ENCODE data around the gene SFMBT2. TPM values are rescaled to one million over a fixed set of nuclear protein-coding genes. Genes with fewer than 3 reads are reported as not detected.

Gene SFMBT2
- total and polyA plus RNA-seq, 2 of the 13 experiments (the other 11 are each of a cell fraction or from before 2014, with no cell fraction given), result 0.01 to 0.02 TPM

- TF ChIP-seq SMC3 (IDR thresholded peaks at IDR 0.05; ENCODE audit: low read length), result no peak
Observed at GRCh38 chr10:7340179-7340874, 70.5 kb downstream of the SFMBT2 start (continued).

- no peak overlapping the region for H3K4me2 ChIP-seq (ENCODE audit: low read depth, low read length)
- no peak for DNase-seq (ENCODE audit: low spot score)
- H2AFZ ChIP-seq (ENCODE audit: low read length), result no peak overlapping the region
- no peaks in the 10 kb centered on the region for H4K20me1 ChIP-seq (ENCODE audit: insufficient read depth, low read length)
- no peak for ATAC-seq
- H3K79me2 ChIP-seq (ENCODE audit: insufficient read depth, low read length), result no peaks in the 10 kb centered on the region
- peaks cover 0 to 11% of the 10 kb centered on the region in 2 experiments; a peak in 2 of 5 replicates for H3K27me3 ChIP-seq (ENCODE audit: control insufficient read depth in 1 of 2, insufficient read depth in 2 of 2, low read length in 2 of 2)
- H3K9ac ChIP-seq (ENCODE audit: insufficient read depth, low read depth, low read length), result no peak overlapping the region
- H3K4me3 ChIP-seq (replicated peaks in 1 of 3; ENCODE audit: insufficient read depth in 1 of 3, low read depth in 2 of 3, low read length in 3 of 3), result no peak overlapping the region
- no peaks in the 10 kb centered on the region for H3K36me3 ChIP-seq (replicated peaks in 1 of 2; ENCODE audit: control insufficient read depth in 1 of 2, insufficient read depth in 2 of 2, low read length in 2 of 2)
- TF ChIP-seq ZBTB2 (CRISPR knock-in tag; IDR thresholded peaks at IDR 0.05; ENCODE audit: low read depth), result no peak
- TF ChIP-seq SALL1 (CRISPR knock-in tag; IDR thresholded peaks at IDR 0.05), result no peak
- no peak for TF ChIP-seq ZFP36L1 (CRISPR knock-in tag; IDR thresholded peaks at IDR 0.05)
- no peak for TF ChIP-seq ZNF720 (CRISPR knock-in tag; IDR thresholded peaks at IDR 0.05)
- no peak for TF ChIP-seq CC2D1A (CRISPR knock-in tag; IDR thresholded peaks at IDR 0.05)
- no peak for TF ChIP-seq SUZ12 (IDR thresholded peaks at IDR 0.05; ENCODE audit: low read depth, low read length)
- TF ChIP-seq KMT2A (CRISPR knock-in tag; IDR thresholded peaks at IDR 0.05), result no peak
- TF ChIP-seq FOXA1 (IDR thresholded peaks at IDR 0.05), result no peak
- TF ChIP-seq FOXA1 (CRISPR knock-in tag; IDR thresholded peaks at IDR 0.05), result no peak
- TF ChIP-seq MTERF4 (CRISPR knock-in tag; IDR thresholded peaks at IDR 0.05), result no peak
- no peak for TF ChIP-seq JDP2 (CRISPR knock-in tag; IDR thresholded peaks at IDR 0.05; ENCODE audit: borderline replicate concordance)
- no peak for TF ChIP-seq GABPA (IDR thresholded peaks at IDR 0.05; ENCODE audit: low read depth, low read length)
- no peak for TF ChIP-seq GABPA (CRISPR knock-in tag; IDR thresholded peaks at IDR 0.05; ENCODE audit: low read depth)
- intact Hi-C loops (cut with micrococcal nuclease; ENCODE audit: unreplicated experiment) (no loop called here), in situ Hi-C loops (cut with HindIII; ENCODE audit: extremely low pct_ligation_motif_present, low pct_unique_long_range_greater_than_20kb) (no loop called here)
- POLR2A ChIA-PET, result no interaction called here
- BruUV-seq (replicated peaks), result no TSS peak
- no peaks in the 10 kb centered on the region for H3K9me3 ChIP-seq (ENCODE audit: low read length)
- no peak for FAIRE-seq
- no peak overlapping the region for H3K27ac ChIP-seq (ENCODE audit: extremely low read length, insufficient read depth, low read length)
- no peaks in the 10 kb centered on the region for H3K4me1 ChIP-seq (ENCODE audit: insufficient read depth, low read length)
- CTCF ChIA-PET (ENCODE audit: low intra/inter-chr PET ratio, low total read pairs), result no interaction called here
- WGBS (ENCODE audit: low lambda C conversion rate), result 0% methylated on average over 2 of the region's 4 CpGs
Observed at GRCh38 chr10:7339510-7339909, 71.3 kb downstream of the SFMBT2 start.

Data from HepG2 (cell line).